GM21576 (cell line): ENCODE data around the gene TMEM41A.
"Not testable (repeated sequence)": the region's sequence is repeated elsewhere in the genome, so short reads cannot be mapped to it uniquely, and the experiment has no call there.

Source experiments
- ATAC-seq: cut with Tn5 transposase; IDR thresholded peaks from one replicate; pipeline ENCODE4 v1.9.1; 2021; ENCODE audit warnings: mild to moderate bottlenecking, moderate library complexity; ENCODE audit not compliant: unreplicated experiment

The TMEM41A gene

GRCh38 chr3:185489462-185489861 lies 9.4 kb downstream of the TMEM41A start:
- ATAC-seq: no peak

- ATAC-seq: no peak
These were observed 10.4 kb downstream of the TMEM41A start for GRCh38 chr3:185488465-185488864.

GRCh38 chr3:185486394-185486793 lies 12.4 kb downstream of the TMEM41A start:
- ATAC-seq: no peak

- no peak for ATAC-seq
These were observed 14.5 kb downstream of the TMEM41A start for GRCh38 chr3:185484296-185484695.

GRCh38 chr3:185479373-185479945 lies 19.4 kb downstream of the TMEM41A start:
- no peak for ATAC-seq

DNA sequence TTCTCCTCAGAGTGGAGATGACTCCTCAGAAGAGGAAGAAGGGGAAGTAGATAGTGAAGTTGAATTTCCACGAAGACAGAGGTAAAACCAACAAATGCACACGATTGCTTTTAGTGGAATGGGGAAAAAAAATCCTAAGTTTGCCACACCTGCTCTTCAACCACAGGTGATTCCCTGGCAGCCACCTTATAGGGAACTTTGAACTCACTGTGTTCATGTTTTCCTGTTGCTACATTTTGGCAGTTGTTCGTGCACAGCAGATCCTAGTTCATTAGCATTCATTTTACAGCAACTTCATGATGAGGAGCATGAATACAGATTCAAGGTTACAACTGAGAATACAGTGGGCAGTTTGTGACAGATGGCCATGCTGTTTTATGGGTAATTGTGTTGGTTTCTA lies 21.5 kb downstream of the TMEM41A start:
- no peak for ATAC-seq

DNA sequence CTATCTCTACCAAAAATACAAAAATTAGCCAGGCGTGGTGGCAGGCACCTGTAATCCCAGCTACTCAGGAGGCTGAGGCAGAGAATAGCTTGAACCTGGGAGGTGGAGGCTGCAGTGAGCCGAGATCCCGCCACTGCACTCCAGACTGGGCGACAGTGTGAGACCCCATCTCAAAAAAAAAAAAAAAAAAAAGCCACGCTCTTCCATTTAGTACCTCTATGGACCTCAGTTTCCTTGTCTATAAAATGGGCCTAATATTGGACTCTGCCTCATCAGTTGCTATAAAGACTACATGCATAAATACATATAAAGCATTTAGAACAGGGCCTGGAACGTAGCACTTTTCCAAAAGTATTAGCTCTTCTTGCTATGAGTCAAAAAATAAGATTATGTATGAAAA lies 23.9 kb downstream of the TMEM41A start:
- not testable (repeated sequence) for ATAC-seq

- no peak for ATAC-seq
These were observed 25.5 kb downstream of the TMEM41A start for GRCh38 chr3:185473290-185473815.

DNA sequence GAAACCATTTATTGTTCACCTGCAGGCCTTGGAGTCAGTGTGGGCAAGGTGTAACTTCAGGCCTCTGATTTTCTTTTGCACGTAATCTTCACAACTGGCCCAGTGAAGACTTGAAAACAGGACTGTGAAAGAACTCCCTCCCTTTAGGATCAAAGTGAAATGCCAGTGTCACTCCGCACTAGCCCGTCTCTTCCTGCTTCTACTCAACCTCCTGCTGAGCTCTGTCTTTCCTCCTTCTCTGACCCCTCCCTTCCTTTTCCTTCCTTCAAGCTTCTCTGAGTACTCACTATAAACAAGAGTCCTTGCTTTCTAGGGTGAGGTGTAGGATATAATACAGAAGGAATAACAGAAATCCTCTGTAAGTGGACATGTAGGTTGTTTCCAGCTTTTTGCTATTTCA lies 28.5 kb downstream of the TMEM41A start:
- ATAC-seq: no peak

DNA sequence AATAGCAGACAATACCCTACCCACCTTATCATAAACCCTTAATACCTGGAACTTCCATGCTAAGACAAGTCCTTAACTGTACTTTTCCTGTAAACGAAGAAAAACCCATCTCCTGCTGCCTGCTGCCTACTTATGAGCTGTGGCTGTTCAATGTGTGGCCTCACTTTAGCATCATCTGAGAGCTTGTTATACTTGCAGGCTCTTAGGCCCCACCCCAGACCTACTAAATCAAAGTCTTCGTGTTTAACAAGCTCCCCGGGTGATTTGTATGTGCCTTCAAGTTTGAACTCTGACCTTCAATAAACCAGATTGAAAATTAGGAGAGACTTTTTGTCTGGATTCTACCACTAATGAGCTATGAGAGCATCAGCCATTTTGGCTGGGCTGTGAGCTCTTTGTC lies 29.3 kb downstream of the TMEM41A start:
- no peak for ATAC-seq

DNA sequence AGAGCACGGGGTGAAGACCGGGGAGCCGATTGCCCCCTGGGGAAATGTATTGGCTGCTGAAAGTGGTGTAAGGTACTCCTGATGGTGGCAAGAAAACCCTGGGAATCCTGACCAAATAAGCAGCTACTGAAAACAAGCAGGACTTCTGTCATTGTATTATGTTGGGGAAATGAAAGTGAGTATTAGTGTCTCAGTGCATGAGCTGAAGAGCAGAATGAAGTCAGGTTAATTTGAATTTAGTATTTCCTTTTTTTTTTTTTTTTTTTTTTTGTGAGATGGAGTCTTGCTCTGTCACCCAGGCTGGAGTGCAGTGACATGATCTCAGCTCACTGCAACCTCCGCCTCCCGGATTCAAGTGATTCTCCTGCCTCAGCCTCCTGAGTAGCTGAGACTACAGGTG lies 32.7 kb downstream of the TMEM41A start:
- ATAC-seq: not testable (repeated sequence)

DNA sequence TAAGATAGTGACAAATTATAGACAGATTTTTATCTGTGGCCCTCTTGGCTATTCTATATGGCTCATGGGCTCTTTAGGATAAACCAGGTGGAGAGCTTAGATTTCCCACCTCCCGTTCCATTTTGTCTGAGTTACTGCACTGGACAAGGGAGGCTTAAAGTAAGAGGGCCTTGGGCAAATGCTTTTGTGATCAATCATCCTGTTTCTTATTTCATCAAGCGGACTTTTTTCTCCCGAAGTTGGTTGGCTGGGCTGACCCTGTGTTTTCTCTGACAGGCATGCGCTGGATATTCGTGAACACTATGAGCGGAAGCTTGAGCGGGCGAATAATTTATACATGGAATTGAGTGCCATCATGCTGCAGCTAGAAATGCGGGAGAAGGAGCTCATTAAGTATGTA lies 33.4 kb downstream of the TMEM41A start:
- ATAC-seq: no peak

- no peak for ATAC-seq
These were observed 38.0 kb downstream of the TMEM41A start for GRCh38 chr3:185460719-185461350.

GRCh38 chr3:185460309-185460708 lies 38.5 kb downstream of the TMEM41A start:
- no peak for ATAC-seq

GRCh38 chr3:185457376-185457775 lies 41.5 kb downstream of the TMEM41A start:
- ATAC-seq: no peak

GRCh38 chr3:185451432-185451831 lies 47.4 kb downstream of the TMEM41A start:
- not testable (repeated sequence) for ATAC-seq

DNA sequence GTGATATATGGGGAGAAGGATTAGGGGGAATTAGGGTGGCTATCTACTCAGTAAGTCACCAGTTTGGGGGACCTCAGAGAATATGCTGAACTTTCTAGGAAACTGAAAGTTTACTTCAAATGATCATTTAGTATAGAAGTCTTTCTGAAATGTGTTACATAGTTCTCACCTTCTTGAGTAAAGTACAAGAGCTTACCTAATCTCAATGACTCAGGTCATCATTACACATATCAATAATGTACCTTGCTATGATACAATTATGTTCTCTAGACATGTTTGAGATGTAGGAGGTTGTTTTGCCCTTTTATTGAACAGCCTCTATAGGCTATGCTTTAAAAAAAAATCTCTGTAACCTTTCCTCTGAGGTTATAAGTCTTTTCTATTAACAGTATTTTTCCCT lies 50.7 kb downstream of the TMEM41A start:
- ATAC-seq: no peak

- no peak for ATAC-seq
These were observed 54.5 kb downstream of the TMEM41A start for GRCh38 chr3:185444329-185444728.

GRCh38 chr3:185442031-185442430 lies 56.8 kb downstream of the TMEM41A start:
- no peak for ATAC-seq

- ATAC-seq: no peak
These were observed 58.9 kb downstream of the TMEM41A start for GRCh38 chr3:185439745-185440466.
